HG03460 (cell line): ENCODE results near the gene MT1A.

Experiments used
- ATAC-seq: cut with Tn5 transposase; IDR thresholded peaks from one replicate; pipeline ENCODE4 v1.9.1; 2021; ENCODE audit not compliant: unreplicated experiment

The MT1A gene

GRCh38 chr16:56637814-56638750, at the start of gene MT1A:
MT1A (plus strand) TSS chr16:56638666; CDS start chr16:56638739, 73 bp downstream.
- no peak for ATAC-seq

GRCh38 chr16:56588781-56589140, 49.7 kb upstream of the MT1A start:
- no peak for ATAC-seq

- ATAC-seq, result no peak
Observed at GRCh38 chr16:56589141-56590039, 49.1 kb upstream of the MT1A start, which contains the start of gene MT3. MT3 (plus strand) TSS chr16:56589528; CDS start chr16:56589591, 63 bp downstream.

- ATAC-seq, result no peak
Observed at GRCh38 chr16:56591377-56592060, 46.9 kb upstream of the MT1A start.

GRCh38 chr16:56593573-56594291, 44.7 kb upstream of the MT1A start:
- ATAC-seq, result no peak

GRCh38 chr16:56594292-56594619, 44.2 kb upstream of the MT1A start:
- ATAC-seq, result no peak

- ATAC-seq, result no peak
Observed at GRCh38 chr16:56600398-56600999, 38.0 kb upstream of the MT1A start.

- ATAC-seq, result no peak
Observed at GRCh38 chr16:56601325-56601724, 37.1 kb upstream of the MT1A start.

- ATAC-seq, result no peak
Observed at GRCh38 chr16:56603589-56603988, 34.9 kb upstream of the MT1A start.

- ATAC-seq, result no peak
Observed at GRCh38 chr16:56604966-56605365, 33.5 kb upstream of the MT1A start.

GRCh38 chr16:56605475-56605874, 33.0 kb upstream of the MT1A start:
- ATAC-seq, result no peak

GRCh38 chr16:56606071-56606475, 32.4 kb upstream of the MT1A start:
- no peak for ATAC-seq

- no peak for ATAC-seq
Observed at GRCh38 chr16:56606476-56607108, 31.9 kb upstream of the MT1A start.

- ATAC-seq, result no peak
Observed at GRCh38 chr16:56607109-56607618, 31.3 kb upstream of the MT1A start.

GRCh38 chr16:56607675-56608042, 30.8 kb upstream of the MT1A start:
- ATAC-seq, result no peak

- peak; percentile 86 for ATAC-seq
Observed at GRCh38 chr16:56608043-56608875, 30.2 kb upstream of the MT1A start, which contains the start of gene MT2A. MT2A (plus strand) TSS chr16:56608584; CDS start chr16:56608656, 72 bp downstream.

- ATAC-seq, result no peak
Observed at GRCh38 chr16:56608876-56609462, 29.5 kb upstream of the MT1A start.

GRCh38 chr16:56609463-56609921, 29.0 kb upstream of the MT1A start:
- no peak for ATAC-seq
